LoVo (cell line): ENCODE results near the gene VPREB3.
A peak's percentile ranks its signal among the peaks of the same experiment; 100 is the strongest.
"Not testable (repeated sequence)": the region's sequence is repeated elsewhere in the genome, so short reads cannot be mapped to it uniquely, and the experiment has no call there.

Experiments used
- DNase-seq: peaks from one replicate; pipeline ENCODE4 v3.0.0-alpha.2; 2016; ENCODE audit warnings: low spot score

Gene VPREB3

DNA sequence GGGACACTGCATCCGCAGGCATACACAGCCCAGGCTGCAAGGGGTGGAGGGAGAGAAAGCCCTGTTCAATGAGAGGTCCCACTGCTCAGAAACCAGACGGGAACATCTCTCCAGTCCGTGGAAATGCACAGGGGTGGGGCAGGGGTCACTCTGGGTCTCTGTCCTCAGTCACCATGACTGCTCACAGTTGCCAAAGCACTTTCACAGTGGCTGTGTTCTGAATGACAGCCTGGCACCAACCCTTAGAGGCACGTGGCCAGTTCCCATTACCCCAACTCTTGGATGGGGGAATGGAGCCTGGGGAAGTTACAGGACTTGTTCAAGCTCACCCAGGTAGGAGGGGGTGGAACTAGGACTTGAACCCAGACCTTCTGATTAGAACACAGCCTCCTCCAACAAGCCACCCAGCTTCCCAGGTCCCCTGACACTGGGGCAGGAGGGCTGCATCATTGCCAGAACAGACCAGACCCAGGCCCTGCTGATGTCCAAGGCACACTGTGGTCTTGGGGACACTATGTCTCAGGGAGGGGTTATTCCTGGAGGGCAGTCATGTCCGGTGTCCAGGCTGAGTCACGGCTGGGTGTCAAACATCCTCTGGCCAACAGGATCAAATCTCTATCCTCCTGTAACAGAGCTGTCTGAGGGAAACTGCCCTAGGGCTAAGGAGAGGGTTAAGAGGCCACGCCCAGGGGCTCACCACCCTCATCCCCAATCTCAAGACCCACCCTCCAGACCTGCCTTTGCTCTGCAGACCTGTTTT is 11.5 kb downstream of the VPREB3 start:
- DNase-seq: no peak

DNA sequence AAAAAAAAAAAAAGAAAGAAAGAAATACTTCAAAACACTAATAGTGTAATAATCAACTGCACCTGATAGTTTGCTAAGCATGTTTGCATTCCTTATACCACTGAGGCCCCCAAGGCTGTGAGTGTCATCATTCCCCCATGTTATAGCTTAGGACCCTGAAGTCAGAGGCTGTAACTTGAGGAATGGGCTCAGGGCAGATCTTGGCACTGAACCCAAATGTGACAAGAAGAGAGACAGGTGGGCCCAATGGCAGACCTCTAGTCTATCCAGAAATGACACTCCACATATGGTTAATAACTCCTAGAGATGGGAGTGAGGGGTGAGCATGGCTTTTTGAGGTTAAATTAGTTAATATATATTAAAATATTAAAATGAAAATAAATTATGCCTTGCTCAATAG is 16.5 kb downstream of the VPREB3 start:
- no peak for DNase-seq

DNA sequence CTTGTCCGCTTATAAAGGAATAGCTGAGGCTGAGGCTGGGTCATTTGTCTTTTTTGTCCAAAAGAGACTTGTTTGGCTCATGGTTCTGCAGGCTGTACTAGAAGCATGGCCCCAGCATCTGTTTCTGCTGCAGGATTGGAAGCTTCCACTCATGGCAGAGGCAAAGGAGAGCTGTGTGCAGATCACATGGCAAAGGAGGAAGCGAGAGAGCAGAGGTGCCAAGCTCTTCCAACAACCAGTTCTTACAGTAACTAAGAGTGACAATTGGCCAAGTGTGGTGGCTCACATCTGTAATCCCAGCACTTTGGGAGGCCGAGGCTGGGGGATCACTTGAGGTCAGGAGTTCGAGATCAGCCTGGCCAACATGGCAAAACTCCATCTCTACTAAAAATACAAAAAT is 26.1 kb downstream of the VPREB3 start:
- not testable (repeated sequence) for DNase-seq

DNA sequence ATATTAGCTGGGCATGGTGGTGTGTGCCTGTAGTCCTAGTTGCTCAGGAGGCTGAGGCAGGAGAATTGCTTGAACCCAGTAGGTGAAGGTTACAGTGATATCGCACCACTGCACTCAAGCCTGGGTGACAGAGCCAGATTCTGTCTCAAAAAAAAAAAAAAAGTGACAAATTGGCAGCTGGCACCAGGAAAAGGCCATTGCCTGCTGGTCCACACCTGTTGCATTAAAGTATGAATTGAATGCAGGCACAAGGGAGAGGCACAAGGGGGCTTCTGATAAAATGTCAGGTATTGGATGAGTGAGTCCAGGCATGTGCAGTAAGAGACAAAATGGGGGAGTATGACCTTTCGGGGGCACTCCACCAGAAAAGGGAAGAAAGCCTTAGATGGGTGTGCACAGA is 31.5 kb downstream of the VPREB3 start:
- no peak for DNase-seq

DNA sequence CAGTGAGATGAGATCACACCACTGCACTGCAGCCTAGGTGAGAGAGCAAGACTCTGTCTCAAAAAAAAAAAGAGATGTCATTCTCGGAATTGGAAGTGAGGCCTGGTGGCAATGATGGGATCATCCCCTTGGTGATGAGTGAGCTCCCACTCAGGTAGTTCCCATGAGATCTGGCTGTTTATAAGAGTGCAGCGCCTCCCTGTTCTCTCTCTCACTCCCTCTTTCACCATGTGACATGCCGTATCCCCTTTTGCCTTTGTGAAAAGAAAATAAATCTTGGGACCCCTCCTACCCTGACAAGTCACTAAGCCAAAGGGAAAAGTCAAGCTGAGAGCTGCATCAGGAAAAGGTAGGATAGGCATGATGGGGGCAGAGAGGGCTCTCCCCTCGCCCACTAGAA is 32.1 kb downstream of the VPREB3 start:
- DNase-seq: no peak

DNA sequence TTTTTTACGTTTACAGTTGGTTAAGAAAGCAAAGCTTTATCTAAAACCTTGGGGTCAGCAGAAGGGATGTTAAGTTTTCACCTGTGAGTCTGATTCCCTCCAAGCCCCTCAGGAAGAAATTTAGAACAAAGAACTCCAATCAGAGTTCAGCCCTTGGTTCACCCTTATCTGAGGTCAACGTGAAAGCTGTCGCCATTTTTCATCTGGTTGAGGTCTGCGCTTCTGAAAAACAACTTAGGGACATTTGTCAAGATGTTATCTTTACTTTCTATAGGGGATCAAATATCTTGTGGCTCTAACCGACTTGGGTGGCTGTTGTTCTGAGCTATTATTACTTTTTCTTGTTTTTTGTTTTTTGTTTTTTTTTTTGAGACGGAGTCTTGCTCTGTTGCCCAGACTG is 33.4 kb downstream of the VPREB3 start:
- DNase-seq: no peak

DNA sequence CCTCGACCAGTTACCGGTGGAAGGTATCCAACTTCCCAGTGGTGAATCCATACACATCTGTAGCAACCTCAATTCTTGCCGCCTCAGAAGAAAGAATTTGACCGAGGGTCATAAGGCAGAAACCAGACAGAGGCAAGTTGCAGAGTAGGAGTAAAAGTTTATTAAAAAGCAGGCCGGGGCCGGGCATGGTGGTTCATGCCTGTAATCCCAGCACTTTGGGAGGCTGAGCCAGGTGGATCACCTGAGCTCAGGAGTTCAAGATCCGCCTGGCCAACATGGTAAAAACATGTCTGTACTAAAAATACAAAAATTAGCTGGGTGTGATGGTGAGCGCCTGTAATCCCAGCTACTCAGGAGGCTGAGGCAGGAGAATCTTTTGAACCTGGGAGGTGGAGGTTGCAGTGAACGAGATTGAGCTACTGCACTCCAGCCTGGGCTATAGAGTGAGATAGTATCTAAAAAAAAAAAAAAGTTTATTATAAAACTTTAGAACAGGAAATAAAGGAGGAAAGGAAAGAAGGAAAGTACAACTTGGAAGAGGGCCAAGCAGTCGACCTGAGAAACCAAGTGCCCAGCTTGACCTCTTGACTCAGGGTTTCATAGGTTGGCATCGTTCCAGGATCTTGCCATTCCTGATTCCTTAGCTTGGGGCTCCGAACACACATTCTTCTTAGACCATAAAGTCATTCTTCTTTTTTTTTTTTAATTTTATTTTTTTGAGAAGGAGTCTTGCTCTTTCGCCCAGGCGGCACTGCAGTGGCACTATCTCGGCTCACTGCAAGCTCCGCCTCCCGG is 35.7 kb downstream of the VPREB3 start:
- DNase-seq: peak; percentile 2

DNA sequence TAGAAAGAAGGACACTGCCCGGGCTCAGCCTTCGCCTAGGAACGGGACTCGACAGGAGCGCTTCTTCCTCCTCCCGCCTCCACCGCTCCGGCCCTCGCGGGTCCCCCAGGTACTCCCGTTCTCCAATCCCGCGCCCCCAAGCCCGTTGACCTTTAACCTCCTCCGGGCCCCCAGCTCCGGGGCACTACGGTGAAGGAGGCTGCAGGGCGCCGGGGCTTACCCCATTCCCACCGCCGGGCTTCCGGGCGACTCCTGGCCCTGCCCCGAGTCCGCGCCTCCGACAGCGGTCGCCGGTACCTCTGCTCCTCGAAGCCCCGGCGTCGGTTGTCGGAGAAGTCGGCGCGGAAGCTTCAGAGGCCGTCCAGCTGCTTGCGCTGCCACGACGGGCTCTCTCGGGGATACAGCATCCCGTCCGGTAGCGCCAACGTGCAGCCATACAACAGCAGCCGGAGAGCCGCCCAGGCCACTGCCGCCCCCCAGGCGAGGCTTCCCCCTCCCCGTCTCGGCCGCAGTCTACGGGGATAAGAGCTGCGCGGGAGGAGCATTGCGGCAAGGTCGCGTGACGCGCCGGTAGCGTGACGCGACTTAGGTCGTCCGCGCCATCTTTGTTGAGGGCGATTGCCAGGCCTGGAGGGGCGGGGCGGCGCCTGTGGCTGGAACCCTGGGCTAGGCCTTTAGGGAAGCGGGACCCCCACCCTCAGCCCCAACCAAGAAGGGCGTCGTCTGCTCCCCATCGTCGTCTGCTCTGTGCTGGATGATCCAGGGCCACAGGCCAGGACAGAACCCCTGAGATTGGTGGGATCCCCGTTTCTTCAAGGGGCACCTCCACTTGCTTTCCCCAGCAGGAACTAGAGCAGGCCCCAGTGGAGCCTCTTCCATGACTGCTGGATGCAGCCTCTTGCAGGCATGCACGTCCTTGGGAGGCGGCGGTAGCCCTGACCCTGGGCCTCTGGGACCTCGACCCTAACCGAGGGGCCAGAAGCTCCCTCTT is 37.1 kb downstream of the VPREB3 start:
- DNase-seq: peak; percentile 84

DNA sequence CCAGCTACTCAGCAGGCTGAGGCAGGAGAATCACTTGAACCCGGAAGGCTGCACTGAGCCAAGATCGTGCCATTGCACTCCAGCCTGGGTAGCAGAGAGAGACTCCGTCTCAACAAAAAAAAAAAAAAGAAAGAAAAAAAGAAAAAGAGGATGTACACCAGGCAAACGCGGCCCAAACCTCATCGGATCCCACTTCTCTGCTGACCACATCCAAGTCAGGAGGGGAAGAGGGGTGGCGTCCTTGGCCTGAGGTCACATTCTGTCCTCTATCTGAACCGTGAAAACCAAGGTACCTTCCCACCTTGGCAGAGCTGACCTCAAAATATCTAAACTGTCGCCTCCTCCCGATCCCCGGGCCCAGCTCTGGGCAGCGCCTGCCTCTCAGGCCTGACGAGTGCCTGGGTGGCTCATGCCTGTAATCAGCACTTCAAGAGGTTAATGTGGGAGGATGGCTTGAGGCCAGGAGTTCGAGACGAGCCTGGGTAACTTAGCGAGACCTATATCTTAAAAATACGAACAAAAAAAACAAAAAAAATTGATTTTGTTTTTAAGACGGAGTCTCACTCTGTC is 38.3 kb downstream of the VPREB3 start:
- no peak for DNase-seq

DNA sequence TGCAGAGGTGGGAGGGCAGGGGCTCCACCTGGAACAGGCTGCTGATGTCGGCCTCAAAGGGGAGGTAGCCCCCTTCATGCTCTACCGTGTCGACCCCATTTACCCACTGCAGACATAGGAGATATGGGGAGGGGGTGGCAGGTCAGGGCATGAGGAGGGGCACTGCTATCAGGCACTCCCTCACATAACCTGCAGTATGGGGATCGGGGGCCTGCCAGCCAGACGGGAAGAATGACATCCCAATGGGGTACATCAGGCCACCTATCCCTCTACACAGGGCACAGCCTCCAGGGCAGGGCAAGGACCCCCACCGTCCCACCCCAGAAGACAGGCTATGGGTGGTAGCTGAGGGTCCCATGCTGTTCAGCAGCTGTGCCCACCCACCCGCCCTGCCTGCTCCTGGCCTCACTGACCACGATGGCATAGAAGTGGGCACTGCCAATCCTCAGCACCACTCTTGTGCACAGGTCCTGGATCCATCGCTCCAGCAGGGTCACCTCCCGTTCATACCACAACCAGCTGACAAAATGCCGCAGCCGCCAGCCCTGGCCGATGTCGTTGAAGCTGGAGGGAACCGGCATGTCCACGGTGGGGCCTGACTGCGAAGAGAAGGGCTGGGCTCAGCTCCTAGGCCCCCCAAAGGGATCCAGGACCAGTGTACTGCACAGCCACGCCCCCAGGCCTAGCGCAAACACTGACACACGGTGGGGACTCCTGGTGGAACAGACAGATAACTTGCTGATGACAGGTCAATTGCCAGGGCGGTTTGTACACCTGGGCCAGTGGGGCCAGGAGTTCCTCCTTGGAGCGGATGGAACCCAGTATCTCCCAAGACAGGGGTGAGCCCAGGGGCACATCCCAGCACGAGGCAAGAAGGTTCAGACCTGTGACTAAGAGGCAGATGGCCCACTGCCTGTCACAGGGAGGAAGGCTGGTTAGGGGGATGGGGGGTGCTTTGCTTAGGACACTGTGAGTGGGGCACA is 39.3 kb downstream of the VPREB3 start:
- no peak for DNase-seq

DNA sequence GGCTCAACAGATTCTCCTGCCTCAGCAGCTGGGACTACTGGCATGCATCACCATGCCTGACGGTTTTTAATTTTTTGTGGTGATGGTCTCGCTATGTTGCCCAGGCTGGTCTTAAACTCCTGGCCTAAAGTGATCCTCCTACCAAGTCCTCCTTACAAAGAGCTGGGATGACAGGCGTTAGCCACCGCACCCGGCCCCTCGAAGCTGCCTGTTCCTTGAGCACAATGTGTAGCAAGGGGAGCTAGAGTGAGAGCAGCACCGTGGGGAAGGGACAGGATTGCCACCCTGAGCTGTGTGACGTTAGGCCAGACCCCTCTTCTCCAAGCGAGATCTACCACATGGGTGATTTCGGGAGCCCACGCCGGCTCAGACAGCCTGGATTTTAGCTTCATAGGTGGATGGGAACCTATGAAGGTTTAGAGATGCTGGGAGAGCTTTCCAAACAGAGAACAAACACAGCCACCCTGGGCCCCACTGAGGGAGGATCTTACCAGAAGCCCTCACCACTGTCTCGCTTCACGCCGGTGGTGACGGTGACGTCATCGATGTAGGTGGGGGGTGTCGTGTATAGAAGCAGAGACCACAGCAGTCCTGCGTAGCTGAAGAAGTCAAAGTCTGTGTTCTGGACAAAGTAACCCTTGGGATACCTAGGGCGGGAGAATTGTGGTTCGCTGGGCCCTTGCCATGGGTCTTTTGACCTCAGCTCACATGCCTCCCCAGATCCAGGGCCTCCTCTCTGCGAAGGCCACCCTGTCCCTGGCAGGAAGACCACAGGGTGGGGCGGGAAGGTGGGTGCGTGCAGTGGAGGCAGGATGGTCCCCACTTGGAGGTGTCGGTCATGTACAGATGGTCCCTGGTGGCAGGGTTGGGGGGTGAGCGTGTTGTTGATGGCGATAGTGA is 40.3 kb downstream of the VPREB3 start:
- no peak for DNase-seq

DNA sequence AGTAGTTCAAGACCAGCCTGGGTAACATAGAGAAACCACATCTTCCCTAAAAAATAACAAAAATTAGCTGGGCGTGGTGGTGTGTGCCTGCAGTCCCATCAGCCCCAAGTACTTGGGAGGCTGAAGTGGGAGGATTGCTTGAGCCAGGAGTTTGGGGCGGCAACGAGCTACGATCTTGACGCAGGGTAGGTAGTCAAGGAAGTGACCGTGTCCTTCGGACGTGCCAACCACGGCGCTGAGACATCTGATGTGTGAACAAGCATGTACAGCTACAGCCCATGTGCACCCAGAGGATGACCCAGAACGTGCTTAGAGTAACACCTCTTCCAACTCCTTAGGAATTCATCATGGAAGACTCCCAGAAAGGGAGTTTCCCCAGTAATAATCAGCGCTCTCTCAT is 42.0 kb downstream of the VPREB3 start:
- DNase-seq: no peak

DNA sequence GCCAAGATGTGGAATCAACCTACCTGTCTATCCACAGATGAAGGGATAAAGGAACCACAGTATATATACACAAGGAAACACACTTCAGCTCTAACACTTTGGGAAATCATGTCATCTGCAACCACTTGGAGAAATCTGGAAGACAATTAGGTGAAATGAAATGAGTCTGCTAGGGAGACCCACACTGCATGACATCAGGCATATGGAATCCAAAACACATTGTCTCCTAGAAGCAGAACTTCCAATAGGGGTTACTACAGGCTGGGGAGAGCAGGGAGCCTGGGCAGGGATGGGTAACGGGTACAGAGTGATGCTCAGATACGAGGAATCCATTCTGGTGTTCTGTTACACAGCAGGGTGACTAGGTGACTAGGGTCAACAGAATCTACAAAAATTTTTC is 45.1 kb downstream of the VPREB3 start:
- no peak for DNase-seq

DNA sequence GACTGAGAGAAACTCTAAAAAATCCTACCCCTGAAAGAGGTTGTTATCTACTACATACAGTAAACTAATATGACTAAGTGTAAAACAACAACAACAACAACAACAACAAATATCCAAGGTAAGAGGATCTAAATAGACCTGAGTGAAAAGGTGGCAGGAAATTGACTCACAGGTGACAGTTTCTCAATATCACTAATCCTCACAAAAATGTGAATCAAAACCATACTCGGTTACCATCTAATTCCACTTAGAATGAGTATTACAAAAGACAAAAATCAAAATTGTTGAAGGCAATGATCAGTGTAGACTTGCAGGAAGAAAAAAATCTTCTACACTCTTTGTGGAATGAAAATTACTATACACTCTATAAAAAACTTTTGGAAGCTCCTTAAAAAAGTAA is 46.0 kb downstream of the VPREB3 start:
- DNase-seq: no peak

DNA sequence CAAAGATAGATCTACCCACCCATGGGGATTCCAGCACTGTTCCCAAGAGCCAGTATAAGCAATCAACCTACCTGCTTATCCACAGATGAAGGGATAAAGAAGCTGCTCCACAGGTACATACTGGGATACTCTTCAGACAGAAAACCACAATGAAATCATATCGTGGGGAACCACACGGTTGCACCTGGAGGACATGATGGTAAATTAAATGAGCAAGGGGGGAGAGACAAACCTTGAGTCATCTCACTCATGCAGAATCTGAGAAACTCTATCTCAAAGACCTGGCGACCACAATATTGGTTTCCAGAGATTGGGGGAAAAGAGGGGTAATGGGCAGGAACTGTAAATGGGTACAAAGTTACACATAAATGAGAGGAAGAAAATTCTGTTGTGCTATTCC is 48.9 kb downstream of the VPREB3 start:
- DNase-seq: no peak

DNA sequence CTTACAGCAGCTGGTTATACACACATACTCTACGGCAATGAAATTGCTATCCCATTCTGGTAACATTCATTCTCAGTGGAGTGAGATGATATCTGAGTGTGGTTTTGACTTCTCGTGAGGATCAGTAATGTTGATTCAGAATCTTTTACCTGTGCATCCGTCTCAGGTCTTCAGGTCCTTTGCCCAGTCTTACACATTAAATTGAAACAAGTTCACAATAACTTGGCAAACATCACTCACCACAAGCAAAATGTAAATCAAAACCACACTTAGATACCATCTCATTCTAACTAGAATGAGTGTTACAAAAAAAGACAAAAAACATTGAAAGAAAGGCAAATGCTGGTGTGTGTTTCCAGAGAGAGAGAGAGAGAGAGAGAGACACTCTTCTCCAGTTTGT is 49.4 kb downstream of the VPREB3 start:
- DNase-seq: no peak

DNA sequence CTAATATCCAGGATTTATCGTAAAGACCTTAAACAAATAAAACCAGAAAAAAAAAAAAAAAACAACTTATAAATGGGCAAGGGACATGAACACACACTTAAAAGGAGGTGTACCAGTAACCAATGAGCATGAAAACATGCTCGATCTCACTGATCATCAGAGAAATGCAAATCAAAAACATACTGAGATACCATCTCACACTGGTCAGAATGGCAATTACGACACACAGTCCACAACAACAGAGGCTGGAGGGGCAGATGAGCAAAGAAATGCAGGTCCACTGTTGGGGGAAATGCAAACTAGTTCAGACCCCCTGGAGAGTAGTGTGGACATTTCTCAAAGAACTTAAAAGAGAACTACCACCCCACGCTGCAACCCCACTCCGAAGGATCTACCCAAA is 50.2 kb downstream of the VPREB3 start:
- DNase-seq: no peak
